Activated naive CD8-positive, alpha-beta T cell treated with anti-CD3 and anti-CD28 coated beads, Interleukin-2, amount 10 ng/mL, durations not matched to agents 7 days and 5 days (primary cell): ENCODE data around the gene HMGXB4. TPM values are rescaled to one million over a fixed set of nuclear protein-coding genes. Genes with fewer than 3 reads are reported as not detected.
"Not testable (repeated sequence)": the region's sequence is repeated elsewhere in the genome, so short reads cannot be mapped to it uniquely, and the experiment has no call there.

Source experiments
- ATAC-seq: fragments of 150-1000 bp; cut with Tn5 transposase; one replicate; pipeline ENCODE4 v1.10.0; 2021; ENCODE audit warnings: low read depth, moderate library complexity
- POLR2A ChIA-PET: fragments of 350-600 bp; sonication (Branson Sonifier 250); formaldehyde crosslinking; loops from one replicate; lab custom pipeline; 2021; ENCODE audit warnings: antibody characterized with exemption; lab: Charles Lee
- DNase-seq: peaks from one replicate; pipeline ENCODE4 v3.0.0; 2021
- H3K27ac Mint-ChIP-seq: one replicate; pipeline ENCODE4 v1.8.0; 2022; ENCODE audit warnings: mild to moderate bottlenecking, mixed read lengths
- H3K27me3 Mint-ChIP-seq: one replicate; pipeline ENCODE4 v1.8.0; 2022; ENCODE audit warnings: mild to moderate bottlenecking, moderate library complexity, mixed read lengths
- H3K36me3 Mint-ChIP-seq: one replicate; pipeline ENCODE4 v1.8.0; 2021; ENCODE audit warnings: mild to moderate bottlenecking, mixed read lengths
- H3K4me1 Mint-ChIP-seq: one replicate; pipeline ENCODE4 v1.8.0; 2021; ENCODE audit warnings: mixed read lengths
- H3K4me3 Mint-ChIP-seq: one replicate; pipeline ENCODE4 v1.8.0; 2022; ENCODE audit warnings: mild to moderate bottlenecking, moderate library complexity, mixed read lengths
- H3K9me3 Mint-ChIP-seq: one replicate; pipeline ENCODE4 v1.8.0; 2021; ENCODE audit warnings: mixed read lengths
- total RNA-seq, 2 experiments: library from RNA; stranded (reverse); gene quantifications; one replicate each; pipeline ENCODE4 v1.2.3, GENCODE V29; 2021

Gene HMGXB4
- total RNA-seq, 2 experiments from 2014 or later: 35.4 to 36.2 TPM

DNA sequence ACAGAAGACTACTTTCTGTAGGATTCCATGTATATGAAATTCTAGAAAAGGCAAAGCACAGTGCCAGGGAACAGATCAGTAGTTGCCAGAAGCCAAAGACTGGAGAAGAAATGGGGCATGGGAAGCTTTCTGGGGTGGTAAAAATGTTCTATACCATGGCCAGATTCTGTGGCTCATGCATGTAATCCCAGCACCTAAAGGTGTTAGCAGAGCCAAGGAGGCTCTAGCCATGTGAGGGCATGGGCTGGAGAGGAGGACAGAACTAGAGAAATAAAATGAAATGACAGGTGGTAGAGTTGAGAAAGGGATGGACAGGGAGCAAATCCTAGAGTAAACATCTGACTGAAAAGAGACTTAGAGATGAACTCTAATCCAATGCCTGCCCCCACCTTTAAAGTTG is 26.9 kb upstream of the HMGXB4 start:
- POLR2A ChIA-PET: interaction anchor here (1.4 kb wide), 1 partner anchor 27 kb away, joined by 5 read pairs; the partner anchor contains the start of gene HMGXB4
- DNase-seq: no peak
- ATAC-seq: no peak
- no peaks in the 10 kb centered on the region for H3K9me3 Mint-ChIP-seq
- no peak overlapping the region for H3K27ac Mint-ChIP-seq
- H3K27me3 Mint-ChIP-seq: peaks cover 9% of the 10 kb centered on the region
- H3K4me3 Mint-ChIP-seq: peak overlapping the region; percentile 41
- no peaks in the 10 kb centered on the region for H3K36me3 Mint-ChIP-seq
- H3K4me1 Mint-ChIP-seq: peaks cover 9% of the 10 kb centered on the region

DNA sequence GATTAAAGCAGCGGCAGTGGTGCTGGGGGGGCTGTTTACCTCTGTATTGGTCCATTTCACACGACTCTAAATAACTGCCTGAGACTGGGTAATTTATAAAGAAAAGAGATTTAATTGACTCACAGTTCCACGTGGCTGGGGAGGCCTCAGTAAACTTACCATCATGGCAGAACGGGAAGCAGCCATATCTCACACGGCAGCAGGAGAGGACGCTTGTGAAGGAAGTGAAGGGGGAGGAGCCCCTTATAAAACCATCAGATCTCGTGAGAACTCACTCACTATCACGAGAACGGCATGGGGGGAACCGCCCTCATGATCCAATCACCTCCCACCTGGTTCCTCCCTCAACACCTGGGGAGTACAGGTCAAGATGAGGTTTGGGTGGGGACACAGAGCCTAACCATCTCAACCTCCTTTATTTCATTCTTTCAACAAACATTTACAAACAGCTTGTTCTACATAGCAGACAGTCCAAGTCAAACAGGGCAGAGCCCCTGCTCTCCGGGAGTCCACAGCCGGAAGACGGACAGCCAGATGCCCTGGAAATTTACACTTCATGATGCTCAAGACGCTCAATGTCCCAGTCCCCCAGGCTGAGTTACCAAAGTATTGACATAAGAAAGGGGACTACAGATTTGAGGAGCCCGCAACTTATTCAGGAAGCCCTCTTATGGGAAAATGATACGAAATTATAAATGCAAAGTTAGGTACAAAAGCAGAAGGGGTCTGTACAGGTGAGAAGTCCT is 26.3 kb upstream of the HMGXB4 start:
- ATAC-seq (no peak), DNase-seq (no peak)
- peaks cover 9% of the 10 kb centered on the region for H3K27me3 Mint-ChIP-seq
- no peaks in the 10 kb centered on the region for H3K36me3 Mint-ChIP-seq
- no peak overlapping the region for H3K27ac Mint-ChIP-seq
- POLR2A ChIA-PET: no interaction called here
- peak overlapping the region; percentile 41 for H3K4me3 Mint-ChIP-seq
- peaks cover 9% of the 10 kb centered on the region for H3K4me1 Mint-ChIP-seq
- H3K9me3 Mint-ChIP-seq: no peaks in the 10 kb centered on the region

DNA sequence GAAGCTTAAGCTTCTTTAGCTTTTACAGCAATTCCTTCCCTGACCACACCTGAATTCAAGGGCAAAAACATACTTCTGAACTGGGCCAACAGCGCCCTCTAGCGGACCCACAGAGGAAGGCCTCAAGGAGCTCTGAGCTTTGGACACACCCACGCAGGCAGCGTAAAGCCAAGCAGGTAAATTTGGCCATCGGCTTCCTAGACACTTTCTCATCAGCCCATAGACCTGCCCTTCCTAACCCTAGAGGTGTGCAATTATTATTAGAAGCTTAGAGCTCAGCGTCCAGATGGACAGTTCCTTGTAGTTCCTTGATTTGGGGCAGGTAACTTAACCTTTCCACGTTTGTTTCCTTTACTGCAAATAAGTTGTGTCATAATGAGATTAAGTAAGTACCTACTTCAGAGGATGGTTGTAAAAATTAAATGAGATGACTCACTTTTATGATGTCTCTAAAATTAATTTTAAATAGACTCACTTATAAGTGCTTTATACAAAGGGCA is 25.7 kb upstream of the HMGXB4 start:
- no peak overlapping the region for H3K27ac Mint-ChIP-seq
- DNase-seq: peak; percentile 74
- no peaks in the 10 kb centered on the region for H3K36me3 Mint-ChIP-seq
- H3K27me3 Mint-ChIP-seq: peaks cover 16% of the 10 kb centered on the region
- peak; percentile 52 for ATAC-seq
- H3K4me3 Mint-ChIP-seq: no peak overlapping the region
- peaks cover 9% of the 10 kb centered on the region for H3K4me1 Mint-ChIP-seq
- POLR2A ChIA-PET: no interaction called here
- peaks cover 2% of the 10 kb centered on the region for H3K9me3 Mint-ChIP-seq

DNA sequence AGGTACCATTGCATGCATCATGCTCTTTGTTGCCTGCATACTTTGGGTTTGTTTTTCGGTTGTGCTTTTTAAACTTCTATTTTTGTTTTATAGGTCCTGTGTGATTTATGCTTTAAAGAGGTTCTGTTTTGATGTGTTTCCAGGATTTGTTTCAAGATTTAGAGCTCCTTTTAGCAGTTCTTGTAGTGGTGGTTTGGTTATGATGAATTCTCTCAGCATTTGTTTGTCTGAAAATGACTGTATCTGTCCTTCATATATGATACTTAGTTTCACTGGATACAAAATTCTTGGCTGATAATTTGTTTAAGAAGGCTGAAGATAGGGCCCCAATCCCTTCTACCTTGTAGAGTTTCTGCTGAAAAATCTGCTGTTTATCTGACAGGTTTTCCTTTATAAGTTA is 18.5 kb upstream of the HMGXB4 start:
- DNase-seq, H3K4me1 Mint-ChIP-seq, H3K36me3 Mint-ChIP-seq, POLR2A ChIA-PET, H3K27ac Mint-ChIP-seq, H3K4me3 Mint-ChIP-seq, ATAC-seq: not testable (repeated sequence)
- H3K9me3 Mint-ChIP-seq: peaks cover 19% of the 10 kb centered on the region
- peaks cover 34% of the 10 kb centered on the region for H3K27me3 Mint-ChIP-seq

- H3K27me3 Mint-ChIP-seq: peaks cover 19% of the 10 kb centered on the region
- not testable (repeated sequence) for H3K4me3 Mint-ChIP-seq
These were observed 12.8 kb upstream of the HMGXB4 start for GRCh38 chr22:35244507-35244906.

GRCh38 chr22:35250156-35250555 is 7.1 kb upstream of the HMGXB4 start:
- ATAC-seq: no peak
- no peak for DNase-seq
- no peaks in the 10 kb centered on the region for H3K4me1 Mint-ChIP-seq
- POLR2A ChIA-PET: no interaction called here
- H3K27me3 Mint-ChIP-seq: no peaks in the 10 kb centered on the region
- H3K27ac Mint-ChIP-seq: no peak overlapping the region
- no peaks in the 10 kb centered on the region for H3K9me3 Mint-ChIP-seq
- no peak overlapping the region for H3K4me3 Mint-ChIP-seq
- no peaks in the 10 kb centered on the region for H3K36me3 Mint-ChIP-seq

More at GRCh38 chr22:35244507-35244906, 12.8 kb upstream of the HMGXB4 start:
- H3K27ac Mint-ChIP-seq, DNase-seq, H3K9me3 Mint-ChIP-seq, ATAC-seq, H3K4me1 Mint-ChIP-seq, POLR2A ChIA-PET, H3K36me3 Mint-ChIP-seq: not testable (repeated sequence)

GRCh38 chr22:35253946-35254345 is 3.3 kb upstream of the HMGXB4 start:
- Mint-ChIP-seq H3K4me3 (no peak overlapping the region), H3K27ac (no peak overlapping the region), H3K36me3 (peaks cover 6% of the 10 kb centered on the region), H3K9me3 (no peaks in the 10 kb centered on the region), H3K27me3 (no peaks in the 10 kb centered on the region), H3K4me1 (peaks cover 14% of the 10 kb centered on the region)
- DNase-seq (no peak), ATAC-seq (no peak)
- POLR2A ChIA-PET: no interaction called here

- DNase-seq (no peak), ATAC-seq (peak; percentile 7)
- peak overlapping the region; percentile 89 for H3K4me3 Mint-ChIP-seq
- no peaks in the 10 kb centered on the region for H3K9me3 Mint-ChIP-seq
- H3K4me1 Mint-ChIP-seq: peaks cover 22% of the 10 kb centered on the region
- H3K36me3 Mint-ChIP-seq: peaks cover 17% of the 10 kb centered on the region
- H3K27ac Mint-ChIP-seq: peak overlapping the region; percentile 94
- H3K27me3 Mint-ChIP-seq: no peaks in the 10 kb centered on the region
- POLR2A ChIA-PET: interaction anchor here (0.5 to 1.7 kb wide), 5 partner anchors 11 to 85 kb away, joined by 3 to 15 read pairs (median 5); partner anchors contain the start of gene TOM1
These were observed 332 bp upstream of the HMGXB4 start for GRCh38 chr22:35257002-35257320.

GRCh38 chr22:35258191-35258988 is 1.1 kb downstream of the HMGXB4 start:
- no peaks in the 10 kb centered on the region for H3K9me3 Mint-ChIP-seq
- H3K27ac Mint-ChIP-seq: peak overlapping the region; percentile 89
- peaks cover 22% of the 10 kb centered on the region for H3K4me1 Mint-ChIP-seq
- H3K36me3 Mint-ChIP-seq: peaks cover 22% of the 10 kb centered on the region
- no peaks in the 10 kb centered on the region for H3K27me3 Mint-ChIP-seq
- ATAC-seq (no peak), DNase-seq (no peak)
- POLR2A ChIA-PET: interaction anchor here (0.6 to 1.7 kb wide), 8 partner anchors 8 to 182 kb away, joined by 3 to 15 read pairs (median 5); partner anchors contain the start of gene TOM1
- peak overlapping the region; percentile 91 for H3K4me3 Mint-ChIP-seq

DNA sequence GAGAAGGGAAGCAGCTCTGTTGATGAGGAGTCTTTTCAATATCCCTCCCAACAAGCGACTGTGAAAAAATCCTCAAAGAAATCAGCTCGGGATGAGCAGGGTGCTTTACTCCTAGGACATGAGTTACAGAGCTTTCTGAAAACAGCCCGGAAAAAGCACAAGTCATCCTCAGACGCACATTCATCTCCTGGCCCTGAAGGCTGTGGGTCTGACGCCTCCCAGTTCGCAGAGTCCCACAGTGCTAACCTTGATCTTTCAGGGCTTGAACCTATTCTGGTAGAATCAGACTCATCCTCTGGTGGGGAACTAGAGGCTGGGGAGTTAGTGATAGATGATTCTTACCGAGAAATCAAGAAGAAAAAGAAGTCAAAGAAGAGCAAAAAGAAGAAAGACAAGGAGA is 7.7 kb downstream of the HMGXB4 start:
- peaks cover 9% of the 10 kb centered on the region for H3K4me1 Mint-ChIP-seq
- H3K27ac Mint-ChIP-seq: no peak overlapping the region
- ATAC-seq (no peak), DNase-seq (no peak)
- no peaks in the 10 kb centered on the region for H3K9me3 Mint-ChIP-seq
- POLR2A ChIA-PET: interaction anchor here (0.7 to 1.1 kb wide), 2 partner anchors 34 to 111 kb away, joined by 3 to 4 read pairs; partner anchors contain the start of gene TOM1
- no peak overlapping the region for H3K4me3 Mint-ChIP-seq
- peaks cover 44% of the 10 kb centered on the region for H3K36me3 Mint-ChIP-seq
- no peaks in the 10 kb centered on the region for H3K27me3 Mint-ChIP-seq

- no peaks in the 10 kb centered on the region for H3K27me3 Mint-ChIP-seq
- H3K4me1 Mint-ChIP-seq: peaks cover 6% of the 10 kb centered on the region
- H3K36me3 Mint-ChIP-seq: peaks cover 44% of the 10 kb centered on the region
- H3K4me3 Mint-ChIP-seq: no peak overlapping the region
- DNase-seq (no peak), ATAC-seq (no peak)
- POLR2A ChIA-PET: interaction anchor here (0.9 kb wide), 2 partner anchors 8 to 571 kb away, joined by 3 to 4 read pairs; no protein-coding TSS in a partner anchor
- no peaks in the 10 kb centered on the region for H3K9me3 Mint-ChIP-seq
- H3K27ac Mint-ChIP-seq: no peak overlapping the region
These were observed 9.0 kb downstream of the HMGXB4 start for GRCh38 chr22:35266277-35266676.

DNA sequence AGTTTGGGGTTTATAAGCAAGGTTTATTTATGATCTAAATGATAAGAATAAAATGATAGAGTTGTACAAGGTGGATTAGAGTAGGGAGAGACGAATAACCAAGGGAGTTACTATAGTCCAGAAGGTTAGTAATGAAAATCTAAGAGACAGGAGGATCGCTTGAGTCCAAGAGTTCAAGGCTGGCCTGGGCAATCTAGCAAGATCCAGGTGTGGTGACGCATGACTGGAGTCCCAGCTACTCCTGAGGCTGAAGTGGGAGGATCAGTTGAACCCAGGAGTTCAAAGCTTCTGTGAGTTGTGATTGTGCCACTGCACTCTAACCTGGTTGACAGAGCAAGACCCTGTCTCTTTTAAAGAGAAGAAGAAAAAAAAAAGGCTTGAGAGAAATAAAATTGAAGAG is 12.3 kb downstream of the HMGXB4 start:
- POLR2A ChIA-PET: no interaction called here
- peaks cover 22% of the 10 kb centered on the region for H3K4me1 Mint-ChIP-seq
- H3K27ac Mint-ChIP-seq: no peak overlapping the region
- no peak overlapping the region for H3K4me3 Mint-ChIP-seq
- no peak for ATAC-seq
- peaks cover 41% of the 10 kb centered on the region for H3K36me3 Mint-ChIP-seq
- no peaks in the 10 kb centered on the region for H3K27me3 Mint-ChIP-seq
- DNase-seq: no peak
- no peaks in the 10 kb centered on the region for H3K9me3 Mint-ChIP-seq

GRCh38 chr22:35274154-35274871 is 17.0 kb downstream of the HMGXB4 start:
- Mint-ChIP-seq H3K27ac (peak overlapping the region; percentile 11), H3K9me3 (no peaks in the 10 kb centered on the region), H3K27me3 (no peaks in the 10 kb centered on the region), H3K4me3 (no peak overlapping the region), H3K4me1 (peaks cover 18% of the 10 kb centered on the region), H3K36me3 (peaks cover 32% of the 10 kb centered on the region)
- POLR2A ChIA-PET: interaction anchor here (0.6 to 1.3 kb wide), 3 partner anchors 15 to 94 kb away, joined by 3 read pairs; partner anchors contain the start of gene TOM1
- ATAC-seq (no peak), DNase-seq (no peak)
